Fibroblast of lung (primary cell): Measurements from ENCODE around the gene CATSPERZ.

Source experiments
- EZH2 ChIP-seq: IDR thresholded peaks from 2 replicates; pipeline ENCODE4 v1.5.1; 2012; ENCODE audit warnings: low read length, control low read depth, mild to moderate bottlenecking; ENCODE audit errors: missing control alignments
- TF ChIP-seq, protein P1 (sequence below), 2 donors: IDR thresholded peaks in 1 of 2; conservative IDR thresholded peaks in 1 of 2; 1 replicate in 1 of 2; 2 replicates in 1 of 2; pipeline ENCODE4 v1.5.1; 2011 to 2012; ENCODE audit warnings: low read length in 2 of 2, control low read depth in 1 of 2, inconsistent platforms in 1 of 2, low read depth in 1 of 2, mild to moderate bottlenecking in 1 of 2

DNA sequence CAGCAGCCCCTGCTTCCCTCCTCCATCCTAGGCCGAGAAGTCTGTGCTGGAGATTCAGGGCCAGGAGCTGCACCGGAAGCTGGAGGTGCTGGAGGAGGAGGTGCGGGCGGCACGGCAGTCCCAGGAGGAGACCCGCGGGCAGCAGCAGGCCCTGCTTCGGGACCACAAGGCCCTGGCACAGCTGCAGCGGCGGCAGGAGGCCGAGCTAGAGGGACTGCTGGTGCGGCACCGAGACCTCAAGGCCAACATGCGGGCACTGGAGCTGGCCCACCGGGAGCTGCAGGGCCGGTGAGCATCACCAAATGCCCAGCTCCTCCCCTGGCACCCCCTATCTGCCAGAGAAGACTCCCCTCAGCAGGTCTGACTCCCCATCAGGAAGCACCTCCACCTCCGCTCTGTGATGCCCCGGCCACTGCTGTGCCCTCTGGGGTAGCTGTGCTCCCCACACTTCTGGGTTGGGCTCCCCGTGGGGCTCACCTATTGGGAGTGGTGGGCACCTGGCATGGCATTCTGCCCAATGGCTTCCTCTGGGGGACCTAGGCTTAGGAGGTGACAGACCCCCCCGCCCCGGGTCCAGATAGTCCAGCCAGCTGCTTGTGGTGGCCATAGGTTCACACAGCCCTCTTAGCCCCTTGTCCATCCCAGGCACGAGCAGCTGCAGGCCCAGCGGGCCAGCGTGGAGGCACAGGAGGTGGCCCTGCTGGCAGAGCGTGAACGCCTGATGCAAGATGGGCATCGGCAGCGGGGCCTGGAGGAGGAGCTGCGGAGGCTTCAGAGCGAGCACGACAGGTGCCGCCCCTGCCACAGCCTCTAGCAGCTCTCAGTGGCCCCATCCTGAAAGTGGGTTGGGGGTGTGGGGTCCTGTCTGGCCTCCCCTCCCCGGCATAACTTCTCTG is 52.2 kb downstream of the CATSPERZ start:
- TF ChIP-seq, protein P1, sequence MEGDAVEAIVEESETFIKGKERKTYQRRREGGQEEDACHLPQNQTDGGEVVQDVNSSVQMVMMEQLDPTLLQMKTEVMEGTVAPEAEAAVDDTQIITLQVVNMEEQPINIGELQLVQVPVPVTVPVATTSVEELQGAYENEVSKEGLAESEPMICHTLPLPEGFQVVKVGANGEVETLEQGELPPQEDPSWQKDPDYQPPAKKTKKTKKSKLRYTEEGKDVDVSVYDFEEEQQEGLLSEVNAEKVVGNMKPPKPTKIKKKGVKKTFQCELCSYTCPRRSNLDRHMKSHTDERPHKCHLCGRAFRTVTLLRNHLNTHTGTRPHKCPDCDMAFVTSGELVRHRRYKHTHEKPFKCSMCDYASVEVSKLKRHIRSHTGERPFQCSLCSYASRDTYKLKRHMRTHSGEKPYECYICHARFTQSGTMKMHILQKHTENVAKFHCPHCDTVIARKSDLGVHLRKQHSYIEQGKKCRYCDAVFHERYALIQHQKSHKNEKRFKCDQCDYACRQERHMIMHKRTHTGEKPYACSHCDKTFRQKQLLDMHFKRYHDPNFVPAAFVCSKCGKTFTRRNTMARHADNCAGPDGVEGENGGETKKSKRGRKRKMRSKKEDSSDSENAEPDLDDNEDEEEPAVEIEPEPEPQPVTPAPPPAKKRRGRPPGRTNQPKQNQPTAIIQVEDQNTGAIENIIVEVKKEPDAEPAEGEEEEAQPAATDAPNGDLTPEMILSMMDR (conservative IDR thresholded peaks at IDR 0.05 in 1 of 2, IDR thresholded peaks at IDR 0.05 in 1 of 2; ENCODE audit: low read depth in 1 of 2, low read length in 2 of 2), result no peak
- TF ChIP-seq EZH2, result no peak
